Esophagus (tissue), 2 donors: Measurements from ENCODE around the gene DYRK2. TPM values are rescaled to one million over a fixed set of nuclear protein-coding genes. Genes with fewer than 3 reads are reported as not detected.

ENCODE experiments used
- H3K27ac ChIP-seq, 2 donors: one replicate each; pipeline ENCODE4 v1.5.1; 2013; ENCODE audit warnings: low read depth in 2 of 2, mild to moderate bottlenecking in 2 of 2, inconsistent platforms in 1 of 2, low read length in 1 of 2, moderate library complexity in 1 of 2
- H3K27me3 ChIP-seq, 2 donors: one replicate each; pipeline ENCODE4 v1.6.1; 2013; ENCODE audit warnings: low read length in 2 of 2, control low read depth in 1 of 2, mild to moderate bottlenecking in 1 of 2; ENCODE audit not compliant: insufficient read depth in 2 of 2, control insufficient read depth in 1 of 2
- H3K36me3 ChIP-seq, 2 donors: one replicate each; pipeline ENCODE4 v1.6.1; 2013; ENCODE audit warnings: low read length in 1 of 2; ENCODE audit not compliant: control insufficient read depth in 2 of 2, insufficient read depth in 2 of 2
- H3K4me1 ChIP-seq, 2 donors: one replicate each; pipeline ENCODE4 v1.6.1; 2013; ENCODE audit warnings: low read length in 1 of 2; ENCODE audit not compliant: control insufficient read depth in 2 of 2, insufficient read depth in 2 of 2
- H3K4me3 ChIP-seq, 2 donors: one replicate each; pipeline ENCODE4 v1.5.1; 2013; ENCODE audit warnings: low read length in 2 of 2, mild to moderate bottlenecking in 2 of 2, low read depth in 1 of 2, moderate library complexity in 1 of 2
- H3K9me3 ChIP-seq, 2 donors: one replicate each; pipeline ENCODE4 v1.6.1; 2013; ENCODE audit warnings: mild to moderate bottlenecking in 2 of 2, low read depth in 1 of 2, low read length in 1 of 2, moderate library complexity in 1 of 2; ENCODE audit not compliant: control insufficient read depth in 2 of 2, insufficient read depth in 1 of 2
- WGBS, 2 donors: extraction: QIAGEN DNeasy Blood & Tissue Kit; methylation state at CpG; one replicate each; pipeline ENCODE4 v1.1.7; 2013; 5-methylcytosine and 5-hydroxymethylcytosine counted together
- polyA plus RNA-seq, 2 donors: library from polyadenylated mRNA; stranded (reverse); fragments of 200-250 nt; gene quantifications; one replicate each; pipeline ENCODE4 v1.2.3, GENCODE V29; 2013
- donor health status: healthy with polysubstance abuse.
- donor health status: Bipolar disorder and iron deficiency.

DYRK2 gene
- polyA plus RNA-seq, 2 donors, result 3.2 to 6.2 TPM

DNA sequence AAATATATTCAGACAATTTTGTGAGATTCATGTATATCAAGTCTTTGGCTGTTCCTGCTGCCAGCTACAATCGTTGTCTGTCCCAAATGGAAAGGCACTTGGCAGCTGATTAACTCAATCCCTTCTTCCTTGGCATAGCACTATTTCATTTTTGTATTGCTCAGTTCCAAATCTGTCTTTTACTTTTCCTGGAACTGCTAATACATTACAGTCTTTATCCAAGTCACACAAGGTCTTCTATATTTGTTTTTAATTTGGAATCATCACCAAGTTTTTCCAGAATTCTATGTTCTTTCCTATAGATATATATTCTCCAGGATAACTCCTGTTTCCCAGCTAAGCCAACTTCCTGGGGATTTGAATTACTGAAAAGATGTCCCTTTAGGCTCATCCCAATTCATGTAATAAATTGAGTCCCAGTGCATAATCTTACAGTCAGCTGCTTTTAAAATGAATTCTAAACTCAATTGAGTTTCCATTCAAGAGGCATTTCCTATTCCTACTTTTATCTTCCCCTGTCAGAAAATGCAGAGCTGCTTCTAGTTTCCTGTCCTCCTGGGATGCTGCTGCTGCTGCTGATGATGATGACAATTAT lies 45.9 kb downstream of the DYRK2 start:
- Histone ChIP-seq H3K27ac (no peak overlapping the region), H3K4me3 (no peak overlapping the region), H3K27me3 (no peaks in the 10 kb centered on the region), H3K36me3 (no peaks in the 10 kb centered on the region), H3K9me3 (no peaks in the 10 kb centered on the region), H3K4me1 (no peaks in the 10 kb centered on the region)
- WGBS, 2 donors, result 23 to 33% methylated on average over 1 of the region's 1 CpG

GRCh38 chr12:67695974-67696373 lies 47.4 kb downstream of the DYRK2 start:
- WGBS, 2 donors, result 70 to 95% methylated on average over 2 of the region's 2 CpGs
- H3K36me3 ChIP-seq, result no peaks in the 10 kb centered on the region
- H3K4me3 ChIP-seq, result no peak overlapping the region
- no peak overlapping the region for H3K27ac ChIP-seq
- H3K4me1 ChIP-seq, result no peaks in the 10 kb centered on the region
- no peaks in the 10 kb centered on the region for H3K27me3 ChIP-seq
- no peaks in the 10 kb centered on the region for H3K9me3 ChIP-seq

- Histone ChIP-seq H3K4me1 (no peaks in the 10 kb centered on the region), H3K4me3 (no peak overlapping the region), H3K9me3 (peaks cover 0 to 2% of the 10 kb centered on the region in 2 donors), H3K36me3 (no peaks in the 10 kb centered on the region), H3K27me3 (no peaks in the 10 kb centered on the region), H3K27ac (no peak overlapping the region)
- WGBS, 2 donors, result 62 to 81% methylated on average over 2 of the region's 2 CpGs
Observed at GRCh38 chr12:67697443-67697842, 48.9 kb downstream of the DYRK2 start.

DNA sequence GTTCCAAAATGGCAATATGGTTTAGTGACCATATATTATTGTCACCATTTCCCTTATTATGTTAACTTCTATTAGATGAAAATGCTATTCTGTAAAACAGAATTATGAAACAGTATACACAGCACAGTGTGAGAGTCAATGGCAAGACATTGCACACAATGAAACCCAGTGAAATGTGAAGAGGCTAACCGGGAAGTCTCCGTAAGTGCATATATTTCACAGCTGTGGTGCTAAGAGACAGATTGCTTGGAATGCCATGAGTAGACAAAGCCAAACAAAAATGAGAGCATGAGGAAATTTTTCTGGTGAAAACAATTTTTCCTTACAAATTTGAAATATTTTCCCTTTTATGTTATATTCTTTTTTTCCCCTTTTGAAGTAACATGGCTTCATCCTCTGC lies 49.4 kb downstream of the DYRK2 start:
- peaks cover 0 to 2% of the 10 kb centered on the region in 2 donors for H3K9me3 ChIP-seq
- 79 to 91% methylated on average over 2 of the region's 2 CpGs for WGBS, 2 donors
- H3K27me3 ChIP-seq, result no peaks in the 10 kb centered on the region
- H3K36me3 ChIP-seq, result no peaks in the 10 kb centered on the region
- H3K4me3 ChIP-seq, result no peak overlapping the region
- no peak overlapping the region for H3K27ac ChIP-seq
- H3K4me1 ChIP-seq, result no peaks in the 10 kb centered on the region

- Histone ChIP-seq H3K27me3 (no peaks in the 10 kb centered on the region), H3K4me1 (no peaks in the 10 kb centered on the region), H3K36me3 (no peaks in the 10 kb centered on the region), H3K4me3 (no peak overlapping the region), H3K27ac (no peak overlapping the region), H3K9me3 (peaks cover 0 to 2% of the 10 kb centered on the region in 2 donors)
- WGBS, 2 donors, result 51 to 62% methylated on average over 6 of the region's 6 CpGs
Observed at GRCh38 chr12:67698672-67699581, 50.4 kb downstream of the DYRK2 start.

DNA sequence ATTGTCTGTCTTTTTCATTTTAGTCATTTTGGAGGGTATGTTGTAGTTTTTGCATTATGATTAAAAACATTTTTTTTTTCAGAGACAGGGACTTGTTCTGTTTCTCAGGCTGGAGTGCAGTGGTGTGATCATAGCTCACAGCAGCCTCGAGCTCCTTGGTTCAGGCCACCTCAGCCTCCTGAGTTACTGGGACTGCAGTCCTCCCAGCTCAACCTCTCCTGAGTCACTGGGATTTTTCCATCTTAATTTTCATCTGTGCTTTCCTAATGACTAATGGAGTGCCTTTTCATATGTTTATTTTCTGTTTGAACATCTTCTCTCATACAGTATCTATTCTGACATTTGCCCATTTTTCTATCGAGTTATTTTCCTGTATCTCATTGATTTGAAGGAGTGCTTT lies 52.6 kb downstream of the DYRK2 start:
- Histone ChIP-seq H3K4me3 (no peak overlapping the region), H3K9me3 (peaks cover 0 to 2% of the 10 kb centered on the region in 2 donors), H3K27ac (no peak overlapping the region), H3K36me3 (no peaks in the 10 kb centered on the region), H3K4me1 (no peaks in the 10 kb centered on the region), H3K27me3 (no peaks in the 10 kb centered on the region)
- 80 to 84% methylated on average over 2 of the region's 2 CpGs for WGBS, 2 donors

- Histone ChIP-seq H3K27ac (no peak overlapping the region), H3K9me3 (peaks cover 0 to 2% of the 10 kb centered on the region in 2 donors), H3K36me3 (no peaks in the 10 kb centered on the region), H3K4me1 (no peaks in the 10 kb centered on the region), H3K27me3 (no peaks in the 10 kb centered on the region), H3K4me3 (no peak overlapping the region)
- 92 to 100% methylated on average over 1 of the region's 1 CpG for WGBS, 2 donors
Observed at GRCh38 chr12:67702136-67702535, 53.6 kb downstream of the DYRK2 start.

GRCh38 chr12:67704071-67704470 lies 55.5 kb downstream of the DYRK2 start:
- H3K27me3 ChIP-seq, result no peaks in the 10 kb centered on the region
- H3K36me3 ChIP-seq, result no peaks in the 10 kb centered on the region
- no peak overlapping the region for H3K4me3 ChIP-seq
- H3K4me1 ChIP-seq, result no peaks in the 10 kb centered on the region
- H3K27ac ChIP-seq, result no peak overlapping the region
- 91% methylated on average over 4 of the region's 4 CpGs for WGBS, 2 donors
- H3K9me3 ChIP-seq, result peaks cover 0 to 2% of the 10 kb centered on the region in 2 donors

DNA sequence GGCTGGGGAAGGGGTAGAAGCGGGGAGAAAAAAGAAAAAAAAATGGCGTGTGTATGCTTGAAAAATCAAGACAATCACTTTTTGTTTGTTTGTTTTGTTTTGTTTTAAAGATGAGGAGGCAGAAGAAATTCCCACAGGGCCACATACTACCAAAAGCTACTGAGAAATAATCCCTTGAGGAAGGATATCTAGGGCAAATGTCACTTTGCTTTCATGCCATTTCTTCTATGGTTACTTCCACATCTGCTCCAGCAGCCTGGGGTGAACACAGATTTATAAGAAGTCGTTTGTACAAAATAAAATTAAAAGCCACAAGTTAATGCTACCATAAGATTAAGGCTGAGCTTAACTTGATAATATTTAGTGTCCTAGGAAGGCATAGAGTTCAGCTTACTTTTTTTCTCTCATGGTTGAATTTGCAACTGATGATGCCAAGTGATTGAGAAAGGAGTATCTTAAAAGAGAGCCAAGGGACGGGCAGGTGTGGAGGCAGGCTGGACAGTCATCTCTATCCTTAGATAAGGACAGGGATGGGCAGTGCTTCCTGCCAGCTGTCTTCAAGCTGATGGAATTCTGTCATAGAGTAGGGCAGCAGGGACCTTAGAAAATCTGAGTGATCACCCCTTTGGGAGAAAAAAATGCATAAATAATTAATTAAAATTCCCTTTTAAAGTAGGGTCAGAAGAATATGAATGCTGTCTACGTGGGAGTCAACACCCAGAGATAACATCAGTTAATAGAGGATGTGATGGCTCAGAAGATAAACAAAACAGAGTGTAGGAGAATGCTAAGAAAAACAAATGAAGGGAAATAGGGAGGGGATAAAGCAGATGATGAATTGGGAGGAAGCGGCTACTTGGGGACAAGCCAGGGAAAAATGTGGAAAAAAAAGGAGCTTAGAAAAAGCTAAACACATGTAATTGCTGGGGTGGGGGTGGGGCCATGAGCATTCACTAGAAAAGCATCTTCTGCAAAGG lies 57.1 kb downstream of the DYRK2 start:
- no peaks in the 10 kb centered on the region for H3K36me3 ChIP-seq
- H3K4me3 ChIP-seq, result no peak overlapping the region
- H3K27me3 ChIP-seq, result no peaks in the 10 kb centered on the region
- H3K9me3 ChIP-seq, result peaks cover 0 to 2% of the 10 kb centered on the region in 2 donors
- H3K4me1 ChIP-seq, result no peaks in the 10 kb centered on the region
- 57 to 63% methylated on average over 6 of the region's 6 CpGs for WGBS, 2 donors
- H3K27ac ChIP-seq, result no peak overlapping the region
